ENCODE data around the gene BTBD3.

Gene BTBD3

DNA sequence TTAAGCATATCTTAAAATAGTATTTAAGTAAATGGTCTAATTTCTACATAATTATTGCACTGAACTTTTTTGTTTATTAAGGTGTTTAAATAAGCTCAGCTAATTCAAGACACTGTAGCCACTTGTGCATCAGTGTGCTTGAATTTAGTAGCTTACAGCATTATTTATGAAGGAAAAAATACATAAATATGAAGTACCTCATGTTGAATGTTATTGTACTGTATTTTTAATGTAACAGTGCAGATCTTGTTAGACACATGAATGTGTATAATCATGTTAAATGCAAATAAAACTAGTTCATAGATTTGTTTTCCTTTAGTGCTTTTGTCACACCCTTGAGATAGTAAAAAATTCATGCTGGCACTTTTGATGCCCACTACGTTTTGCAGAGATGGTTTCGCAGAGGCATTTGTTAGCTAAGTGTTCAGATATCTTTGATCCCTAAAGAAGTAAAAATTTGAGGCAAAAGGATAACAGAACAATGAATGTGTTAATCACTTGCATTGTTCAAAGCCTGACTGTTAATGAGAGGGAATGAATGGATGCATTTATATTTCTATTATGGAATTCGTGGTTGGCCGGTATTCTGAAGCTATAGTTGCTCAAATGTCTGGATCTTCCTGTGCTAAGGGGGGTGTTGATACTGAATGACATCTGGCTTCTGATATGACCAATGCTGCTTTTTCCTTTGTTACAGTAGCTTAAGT lies 8.8 kb downstream of the BTBD3 start:
- Histone ChIP-seq H3K9me3 (ENCODE audit: insufficient read depth, low read length) (no peaks in the 10 kb centered on the region), H4K20me1 (ENCODE audit: low read depth, low read length) (no peaks in the 10 kb centered on the region), H3K4me3 (ENCODE audit: insufficient read depth, low read length, poor library complexity, severe bottlenecking) (no peak overlapping the region), H3K36me3 (ENCODE audit: low read length) (no peaks in the 10 kb centered on the region), H3K9me2 (replicated peaks; ENCODE audit: insufficient read depth, low read length) (no peaks in the 10 kb centered on the region), H3K9ac (ENCODE audit: low read length) (no peak overlapping the region), H2AFZ (ENCODE audit: low read depth, low read length, severe bottlenecking) (no peak overlapping the region), H3K27ac (ENCODE audit: low read depth, low read length) (no peak overlapping the region), H3K27me3 (ENCODE audit: low read length) (no peaks in the 10 kb centered on the region), H3K4me2 (ENCODE audit: low read depth, low read length, poor library complexity, severe bottlenecking) (no peak overlapping the region), H3F3A (ENCODE audit: insufficient read depth) (no peaks in the 10 kb centered on the region), H3K79me2 (ENCODE audit: insufficient read depth, low read length) (no peaks in the 10 kb centered on the region)
- TF ChIP-seq, protein P1, sequence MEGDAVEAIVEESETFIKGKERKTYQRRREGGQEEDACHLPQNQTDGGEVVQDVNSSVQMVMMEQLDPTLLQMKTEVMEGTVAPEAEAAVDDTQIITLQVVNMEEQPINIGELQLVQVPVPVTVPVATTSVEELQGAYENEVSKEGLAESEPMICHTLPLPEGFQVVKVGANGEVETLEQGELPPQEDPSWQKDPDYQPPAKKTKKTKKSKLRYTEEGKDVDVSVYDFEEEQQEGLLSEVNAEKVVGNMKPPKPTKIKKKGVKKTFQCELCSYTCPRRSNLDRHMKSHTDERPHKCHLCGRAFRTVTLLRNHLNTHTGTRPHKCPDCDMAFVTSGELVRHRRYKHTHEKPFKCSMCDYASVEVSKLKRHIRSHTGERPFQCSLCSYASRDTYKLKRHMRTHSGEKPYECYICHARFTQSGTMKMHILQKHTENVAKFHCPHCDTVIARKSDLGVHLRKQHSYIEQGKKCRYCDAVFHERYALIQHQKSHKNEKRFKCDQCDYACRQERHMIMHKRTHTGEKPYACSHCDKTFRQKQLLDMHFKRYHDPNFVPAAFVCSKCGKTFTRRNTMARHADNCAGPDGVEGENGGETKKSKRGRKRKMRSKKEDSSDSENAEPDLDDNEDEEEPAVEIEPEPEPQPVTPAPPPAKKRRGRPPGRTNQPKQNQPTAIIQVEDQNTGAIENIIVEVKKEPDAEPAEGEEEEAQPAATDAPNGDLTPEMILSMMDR (IDR thresholded peaks at IDR 0.05; ENCODE audit: insufficient read depth, low read length, poor library complexity, severe bottlenecking), result no peak
- no peak for TF ChIP-seq EZH2phosphoT487 (conservative IDR thresholded peaks at IDR 0.05; ENCODE audit: low read length)

DNA sequence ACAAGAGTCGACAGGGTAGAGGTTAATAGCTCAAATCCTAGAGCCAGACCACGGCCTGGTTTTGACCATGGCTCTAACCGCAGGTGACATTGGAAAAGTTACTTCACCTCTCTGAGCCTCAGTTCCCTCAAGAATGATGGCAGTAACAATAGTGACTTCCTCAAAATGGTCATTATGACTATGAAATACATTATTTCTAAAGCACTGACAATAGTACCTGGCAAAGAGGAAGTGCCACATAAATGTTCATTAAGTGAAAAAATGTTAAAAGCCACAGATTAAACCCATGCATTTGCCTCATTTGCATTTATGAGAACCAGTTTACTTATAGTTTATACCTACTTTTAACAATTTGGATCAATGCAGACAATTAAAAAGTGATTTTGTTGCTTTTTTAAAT lies 12.3 kb downstream of the BTBD3 start:
- H3F3A ChIP-seq (ENCODE audit: insufficient read depth), result no peaks in the 10 kb centered on the region
- H3K79me2 ChIP-seq (ENCODE audit: insufficient read depth, low read length), result no peaks in the 10 kb centered on the region
- H3K4me3 ChIP-seq (ENCODE audit: insufficient read depth, low read length, poor library complexity, severe bottlenecking), result no peak overlapping the region
- no peak overlapping the region for H2AFZ ChIP-seq (ENCODE audit: low read depth, low read length, severe bottlenecking)
- no peak overlapping the region for H3K9ac ChIP-seq (ENCODE audit: low read length)
- H3K36me3 ChIP-seq (ENCODE audit: low read length), result no peaks in the 10 kb centered on the region
- no peaks in the 10 kb centered on the region for H3K9me2 ChIP-seq (replicated peaks; ENCODE audit: insufficient read depth, low read length)
- no peak overlapping the region for H3K4me2 ChIP-seq (ENCODE audit: low read depth, low read length, poor library complexity, severe bottlenecking)
- no peaks in the 10 kb centered on the region for H3K9me3 ChIP-seq (ENCODE audit: insufficient read depth, low read length)
- no peaks in the 10 kb centered on the region for H3K27me3 ChIP-seq (ENCODE audit: low read length)
- H3K27ac ChIP-seq (ENCODE audit: low read depth, low read length), result no peak overlapping the region
- H4K20me1 ChIP-seq (ENCODE audit: low read depth, low read length), result no peaks in the 10 kb centered on the region
- TF ChIP-seq, protein P1 (IDR thresholded peaks at IDR 0.05; ENCODE audit: insufficient read depth, low read length, poor library complexity, severe bottlenecking), result no peak
- TF ChIP-seq EZH2phosphoT487 (conservative IDR thresholded peaks at IDR 0.05; ENCODE audit: low read length), result no peak

GRCh38 chr20:11935212-11936154 lies 17.8 kb downstream of the BTBD3 start:
- no peaks in the 10 kb centered on the region for H3F3A ChIP-seq (ENCODE audit: insufficient read depth)
- no peak overlapping the region for H3K4me2 ChIP-seq (ENCODE audit: low read depth, low read length, poor library complexity, severe bottlenecking)
- H3K9me3 ChIP-seq (ENCODE audit: insufficient read depth, low read length), result no peaks in the 10 kb centered on the region
- H3K9me2 ChIP-seq (replicated peaks; ENCODE audit: insufficient read depth, low read length), result no peaks in the 10 kb centered on the region
- H3K36me3 ChIP-seq (ENCODE audit: low read length), result no peaks in the 10 kb centered on the region
- no peak overlapping the region for H2AFZ ChIP-seq (ENCODE audit: low read depth, low read length, severe bottlenecking)
- no peaks in the 10 kb centered on the region for H4K20me1 ChIP-seq (ENCODE audit: low read depth, low read length)
- no peaks in the 10 kb centered on the region for H3K27me3 ChIP-seq (ENCODE audit: low read length)
- no peak overlapping the region for H3K9ac ChIP-seq (ENCODE audit: low read length)
- no peaks in the 10 kb centered on the region for H3K79me2 ChIP-seq (ENCODE audit: insufficient read depth, low read length)
- H3K4me3 ChIP-seq (ENCODE audit: insufficient read depth, low read length, poor library complexity, severe bottlenecking), result no peak overlapping the region
- H3K27ac ChIP-seq (ENCODE audit: low read depth, low read length), result no peak overlapping the region
- no peak for TF ChIP-seq EZH2phosphoT487 (conservative IDR thresholded peaks at IDR 0.05; ENCODE audit: low read length)
- TF ChIP-seq, protein P1 (IDR thresholded peaks at IDR 0.05; ENCODE audit: insufficient read depth, low read length, poor library complexity, severe bottlenecking), result no peak

Measured in SU-DHL-6 (cell line).